ENCODE measurements around the gene CDH23.

Gene CDH23

DNA sequence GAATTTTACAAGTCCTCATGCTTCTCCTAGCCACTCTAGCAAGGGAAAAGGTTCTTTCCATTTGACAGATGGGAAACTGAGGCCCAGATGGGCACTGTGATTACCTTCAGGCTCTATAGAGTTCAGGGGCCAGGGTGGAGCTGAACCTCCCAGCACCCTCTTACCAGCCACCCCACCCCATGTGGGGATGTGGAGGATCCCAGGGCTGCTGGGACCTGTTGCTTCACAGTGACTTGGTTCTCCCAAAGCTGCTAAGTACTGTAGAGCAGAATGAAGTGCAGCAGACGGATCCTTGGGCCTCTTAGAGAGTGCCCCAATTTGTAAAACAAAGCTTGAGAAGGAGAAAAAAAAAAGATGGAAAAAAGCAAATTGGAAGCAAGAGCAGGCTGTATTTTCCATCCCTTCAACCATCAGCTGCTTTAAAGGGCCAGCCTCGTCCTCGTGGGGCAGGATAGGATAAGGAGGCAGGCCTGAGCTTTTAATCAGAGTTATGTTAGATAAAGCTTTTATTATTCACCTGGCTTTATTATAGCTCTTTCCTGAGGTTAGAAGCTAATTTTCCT is 147.0 kb downstream of the CDH23 start:
- DNase-seq, result no peak

DNA sequence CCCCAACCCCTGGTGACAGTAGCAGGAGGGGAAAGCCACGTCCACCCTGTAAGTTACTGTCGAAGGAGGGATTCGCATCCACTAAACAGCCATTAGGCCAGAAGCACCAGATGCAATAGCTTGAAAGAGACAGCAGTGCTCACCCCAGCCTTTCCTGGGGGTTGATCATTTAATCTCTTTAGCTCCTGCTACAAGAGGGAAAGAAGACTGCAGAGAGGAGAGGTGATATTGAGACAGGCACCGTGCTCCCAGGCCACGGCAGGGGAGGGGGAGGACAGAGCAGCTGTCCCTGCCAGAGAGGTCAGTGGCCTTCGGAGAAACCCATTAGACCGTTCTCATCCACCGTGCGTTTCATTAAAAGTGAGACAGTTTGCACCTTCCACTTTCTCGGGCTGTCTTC is 148.3 kb downstream of the CDH23 start:
- DNase-seq, result no peak

DNA sequence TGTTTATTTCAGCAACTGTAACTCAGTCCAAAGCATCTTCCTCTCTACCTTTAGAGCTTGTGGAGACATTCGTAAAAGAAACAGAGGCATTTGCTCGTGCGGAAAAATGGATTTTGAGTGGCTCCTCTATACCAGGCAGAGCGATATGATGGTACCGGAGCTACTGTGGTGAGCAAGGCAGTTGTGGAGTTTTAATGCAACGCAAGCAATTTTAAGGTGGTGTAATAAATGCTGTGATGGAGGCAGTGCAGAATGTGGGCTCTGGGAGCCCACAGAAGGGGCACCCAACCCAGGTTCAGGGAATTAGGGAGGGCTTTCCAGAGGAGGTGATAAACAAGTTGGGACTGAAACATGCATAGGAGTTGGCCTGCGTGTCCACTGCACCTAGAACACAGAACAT is 149.5 kb downstream of the CDH23 start:
- DNase-seq, result no peak

GRCh38 chr10:71547312-71547711 is 150.6 kb downstream of the CDH23 start:
- no peak for DNase-seq

DNA sequence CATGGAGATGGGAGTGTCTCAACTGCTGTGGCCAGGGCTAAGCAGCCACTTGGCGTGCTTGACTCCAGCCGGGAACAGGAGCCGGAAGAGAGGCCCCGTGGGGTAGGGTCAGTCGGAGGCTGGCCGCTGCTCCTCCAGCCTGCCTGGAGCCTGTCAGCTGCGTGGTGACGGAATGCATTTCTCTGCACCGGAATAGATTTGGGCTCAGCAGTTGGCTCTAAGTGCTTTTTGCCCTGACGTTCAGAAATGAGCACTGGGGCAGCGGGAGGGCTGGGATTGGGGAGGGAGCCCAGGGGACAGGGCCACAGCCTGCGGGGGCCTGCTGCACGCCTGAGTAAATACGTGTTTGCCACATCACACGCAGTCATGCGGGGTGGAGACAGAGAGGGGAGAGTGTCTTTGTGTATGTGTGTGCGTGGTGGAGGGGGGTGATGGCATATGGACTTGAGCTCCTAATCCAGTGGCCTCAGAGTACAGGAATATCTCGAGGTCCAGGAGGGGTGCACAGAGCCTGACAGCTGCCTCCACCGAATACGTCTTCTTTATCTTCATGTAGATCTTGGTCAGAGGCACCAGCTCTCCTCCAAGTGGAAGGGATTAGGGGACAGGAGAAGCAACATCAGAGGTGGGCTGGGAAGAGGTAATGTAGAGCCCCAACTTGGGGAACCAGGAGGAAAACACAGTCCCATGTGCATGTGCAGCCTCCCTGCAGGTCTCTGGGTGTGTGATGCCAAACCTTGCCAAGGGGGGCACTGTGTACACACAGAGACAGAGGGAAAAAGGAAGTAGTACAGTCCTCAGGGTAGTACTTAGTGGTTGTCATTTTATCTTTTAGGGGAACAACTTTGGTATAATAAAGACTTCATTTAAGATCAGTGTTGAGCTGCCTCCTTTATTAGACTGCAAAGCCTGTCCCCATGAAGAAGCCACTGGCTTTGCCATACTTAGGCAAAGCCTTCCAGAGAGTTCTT is 151.4 kb downstream of the CDH23 start:
- no peak for DNase-seq

- no peak for DNase-seq
Measured at GRCh38 chr10:71549766-71550533, 153.2 kb downstream of the CDH23 start.

GRCh38 chr10:71550628-71551027 is 153.9 kb downstream of the CDH23 start:
- DNase-seq, result no peak

- DNase-seq, result no peak
Measured at GRCh38 chr10:71551970-71552369, 155.2 kb downstream of the CDH23 start.

DNA sequence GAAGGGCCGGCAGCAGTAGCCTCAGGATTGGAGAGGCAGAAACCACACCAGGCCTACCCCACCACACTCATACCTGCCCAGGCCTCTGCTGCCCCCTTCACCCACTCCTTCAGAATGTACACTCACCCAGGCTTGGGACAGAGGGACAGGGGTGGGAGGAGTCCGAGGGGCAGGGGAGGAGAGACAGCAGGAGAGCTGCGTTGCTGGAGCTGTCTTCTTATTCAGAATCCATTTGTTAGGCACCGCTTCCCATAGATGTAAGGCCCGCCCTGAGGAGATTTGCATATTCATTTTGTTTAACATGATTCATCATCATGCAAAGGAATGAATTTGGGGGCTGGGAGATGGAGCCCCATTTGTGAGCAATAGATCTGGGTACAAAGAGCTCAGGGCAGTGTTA is 156.7 kb downstream of the CDH23 start:
- DNase-seq, result no peak

DNA sequence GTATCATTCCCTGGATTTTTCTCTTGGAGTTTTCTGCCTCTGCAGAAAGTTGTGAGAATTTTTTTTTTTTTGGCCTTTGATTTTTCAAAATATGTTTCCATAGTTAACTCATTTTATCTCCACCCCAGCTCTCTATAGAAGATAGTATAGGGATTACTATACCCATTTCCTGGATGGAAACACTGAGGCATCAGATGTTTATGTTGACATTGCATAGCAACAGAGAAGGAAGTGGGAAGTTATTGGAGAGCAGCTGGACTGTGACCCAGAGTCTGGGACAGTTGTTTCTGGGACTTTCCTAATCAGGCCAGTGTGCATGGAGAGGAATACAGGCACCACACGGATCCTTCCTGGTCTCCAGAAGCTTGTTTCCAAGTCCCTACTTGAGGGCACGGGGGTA is 158.0 kb downstream of the CDH23 start:
- DNase-seq, result no peak

GRCh38 chr10:71555087-71555723 is 158.5 kb downstream of the CDH23 start:
- DNase-seq, result no peak

DNA sequence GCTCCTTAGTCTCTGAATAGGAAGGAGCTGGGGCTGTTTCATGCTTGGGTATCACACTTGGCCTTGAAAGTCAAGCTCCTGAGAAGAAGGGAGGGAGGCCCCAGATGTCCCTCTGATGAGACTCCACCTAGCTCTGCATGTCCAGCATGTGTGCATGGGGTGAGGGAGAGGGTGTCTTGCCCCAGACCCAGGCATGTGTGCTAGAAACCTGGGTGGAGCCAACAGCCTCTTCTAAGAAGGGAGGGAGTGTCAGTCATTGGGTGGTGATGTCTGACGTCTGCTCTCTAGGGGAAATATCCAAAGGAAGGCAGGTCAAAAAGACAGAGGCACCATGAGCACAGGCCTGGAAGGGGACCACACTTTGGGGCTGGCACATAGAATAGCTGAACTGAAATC is 159.0 kb downstream of the CDH23 start:
- no peak for DNase-seq

DNA sequence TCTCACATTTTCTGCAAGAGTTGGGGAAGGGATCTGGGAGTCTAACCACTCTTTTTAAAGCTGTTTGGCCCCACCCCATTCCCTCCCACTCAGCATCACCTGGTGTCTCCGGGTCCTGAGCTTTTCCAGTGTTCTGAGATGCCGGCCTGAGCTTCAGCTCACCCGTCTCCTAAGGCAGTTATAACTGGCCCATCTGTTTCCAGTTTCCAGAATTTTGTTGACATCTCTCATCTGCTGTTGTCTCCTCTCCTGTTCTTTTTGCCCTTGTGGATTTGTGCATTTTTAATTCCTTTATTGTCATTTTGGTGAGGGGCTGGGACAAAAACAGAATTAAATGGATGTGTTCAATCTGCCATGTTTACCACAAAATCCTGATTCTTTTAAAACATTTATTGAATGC is 162.3 kb downstream of the CDH23 start:
- no peak for DNase-seq

DNA sequence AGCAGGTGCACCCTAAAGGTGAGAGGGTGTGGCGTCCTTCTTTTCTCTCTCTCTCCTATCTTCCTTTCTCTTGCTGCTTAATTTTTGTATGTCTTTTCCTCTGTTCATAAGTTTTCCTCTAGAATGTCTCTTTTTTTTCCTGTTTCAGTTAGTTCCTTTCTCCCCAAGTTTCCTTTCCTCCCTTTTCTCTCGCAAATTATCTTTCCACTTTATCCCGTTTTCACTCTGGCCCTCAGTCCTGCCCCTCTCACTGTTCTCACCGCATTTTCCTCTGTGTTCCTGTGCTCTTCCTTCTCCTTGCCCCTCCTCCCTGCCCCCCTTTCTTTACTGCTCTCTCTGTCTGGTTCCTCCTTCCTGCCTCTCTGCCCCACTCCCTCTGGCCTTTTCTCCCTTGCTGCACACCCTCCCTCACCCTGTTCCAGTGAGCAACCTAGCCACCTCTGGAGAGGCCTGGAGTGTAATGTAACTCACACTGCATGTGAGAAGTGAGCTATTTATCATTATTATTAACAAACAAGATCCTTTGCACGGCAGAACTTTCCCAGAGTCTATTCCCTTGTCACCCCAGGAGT is 164.4 kb downstream of the CDH23 start:
- peak in 1 of 2 donors; percentile 26 for DNase-seq

- no peak for DNase-seq
Measured at GRCh38 chr10:71562181-71562580, 165.5 kb downstream of the CDH23 start.

DNA sequence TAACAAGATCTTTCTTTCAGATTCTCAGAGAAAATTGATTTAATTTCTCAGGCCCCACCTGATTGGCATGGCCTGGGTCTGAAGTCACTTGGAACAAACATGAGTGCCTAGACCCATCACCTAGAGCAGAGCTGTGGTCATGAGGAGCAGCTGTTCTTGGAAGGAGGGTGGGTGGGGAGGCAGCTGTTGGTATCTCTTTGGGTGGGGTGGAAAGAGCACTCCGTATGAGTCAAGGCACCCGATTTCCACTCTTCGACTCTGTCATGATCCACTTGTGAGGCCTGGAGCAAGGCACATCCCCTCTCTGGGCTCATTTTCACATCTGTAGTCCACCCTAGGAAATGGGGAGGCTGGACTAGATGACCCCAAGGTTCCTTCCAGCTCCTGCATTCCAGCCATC is 166.2 kb downstream of the CDH23 start:
- DNase-seq, result no peak

DNA sequence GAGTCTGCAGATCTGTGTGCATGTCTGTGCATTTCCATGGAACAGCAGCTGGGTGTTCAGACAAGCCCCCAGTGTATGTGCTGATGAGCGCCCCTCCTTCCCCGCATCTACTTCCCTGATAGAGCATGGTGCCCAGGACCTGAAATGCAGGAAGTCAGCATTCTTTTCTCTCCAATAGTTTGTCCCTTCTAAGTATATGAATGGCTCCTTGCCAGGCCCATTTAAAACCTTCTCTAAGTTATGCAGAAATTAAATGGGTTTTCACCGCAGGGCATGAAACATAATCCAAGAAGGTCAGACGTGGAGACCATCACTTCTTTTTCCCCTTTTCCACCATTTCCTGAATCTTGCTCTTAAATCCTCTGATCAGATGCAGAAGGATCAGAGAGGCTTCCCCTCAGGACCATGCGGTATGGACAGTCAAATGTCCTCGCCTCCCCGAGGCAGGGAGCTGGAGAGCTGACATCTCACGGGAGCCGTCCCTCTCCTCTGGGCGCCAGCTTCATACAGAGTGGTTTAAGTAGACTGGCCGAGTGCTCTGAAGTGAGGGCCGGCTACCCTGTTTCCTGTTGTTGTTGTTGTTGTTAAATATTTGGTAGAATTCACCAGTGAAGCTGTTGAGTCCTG is 167.6 kb downstream of the CDH23 start:
- DNase-seq, result no peak

GRCh38 chr10:71565284-71566000 is 168.7 kb downstream of the CDH23 start:
- no peak for DNase-seq

- DNase-seq, result no peak
Measured at GRCh38 chr10:71567006-71567405, 170.3 kb downstream of the CDH23 start.

DNA sequence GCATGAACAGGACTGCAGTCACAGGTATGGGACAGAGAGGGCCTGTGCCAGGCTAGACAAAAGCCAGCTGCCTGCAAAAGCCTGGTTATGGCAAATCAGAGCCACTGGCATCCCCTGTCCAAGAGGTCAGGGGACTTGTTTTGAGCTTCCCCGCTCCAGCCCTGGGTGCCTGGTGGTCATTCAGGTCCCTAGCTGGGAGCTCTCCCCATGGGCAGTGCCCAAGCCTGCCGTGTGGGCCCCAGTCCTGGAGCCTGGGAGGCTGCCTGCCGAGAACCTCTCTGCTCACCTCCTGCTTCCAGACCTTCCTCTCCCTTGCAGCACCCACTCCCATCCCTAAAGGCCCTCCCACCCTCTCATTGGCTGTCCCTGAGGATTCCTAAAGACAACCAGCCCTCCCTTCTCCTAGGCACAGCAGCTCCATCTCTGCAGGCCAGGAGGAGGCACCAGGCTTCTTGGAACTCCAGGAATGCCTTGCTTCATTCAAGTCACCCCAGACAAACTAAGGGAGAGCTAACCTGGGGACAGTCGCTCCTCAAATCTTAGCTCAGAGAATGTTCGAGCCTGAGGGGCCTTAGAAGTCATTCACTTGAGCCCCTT is 172.3 kb downstream of the CDH23 start:
- DNase-seq, result no peak

Data from bone marrow (tissue), 2 donors.